NCI-H1436 (cell line): ENCODE data around the gene SCAI.
"Not testable (repeated sequence)": the region's sequence is repeated elsewhere in the genome, so short reads cannot be mapped to it uniquely, and the experiment has no call there.

ENCODE experiments used
- DNase-seq: peaks from one replicate; lab custom pipeline; 2025; lab: John Stamatoyannopoulos, UW

Gene SCAI

DNA sequence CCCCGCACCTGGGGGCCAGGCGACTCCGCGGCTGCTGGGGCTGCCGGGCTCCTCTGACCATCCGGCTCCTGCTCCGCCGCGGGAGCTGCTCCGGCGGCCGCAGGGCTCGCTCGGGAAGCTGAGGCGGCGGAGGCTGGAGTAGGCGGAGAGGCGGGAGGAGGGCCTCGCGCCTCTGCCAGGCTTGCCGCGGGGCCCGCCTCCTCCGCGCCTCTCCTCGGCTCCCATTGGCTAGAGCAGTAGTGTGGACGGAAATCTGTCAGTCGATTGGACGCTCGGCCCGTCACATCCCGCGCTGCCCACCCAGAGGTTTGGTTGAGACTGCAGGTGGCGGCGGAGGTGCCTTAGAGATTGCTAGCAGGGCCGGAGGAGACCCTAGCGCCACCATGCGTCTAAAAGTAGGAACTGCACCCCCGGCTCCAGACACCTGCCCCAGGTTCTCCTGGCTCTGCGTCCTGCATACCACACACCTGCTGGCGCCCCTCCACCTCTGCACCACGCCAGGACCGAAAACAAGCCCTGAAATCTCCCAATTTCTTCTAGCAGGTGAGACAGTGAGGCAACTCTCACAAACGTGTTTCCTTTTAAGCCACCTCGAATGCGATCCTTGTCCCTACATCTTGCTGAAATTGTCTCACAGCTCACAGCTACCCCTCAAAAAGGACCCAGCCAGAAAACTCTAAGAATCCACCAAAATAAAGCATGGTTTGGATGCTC, at the start of gene SCAI:
TSS of gene SCAI (minus strand) at position 152 of the 714 bp plus-strand sequence. CDS start at position 61, 91 bp downstream.
- peak; percentile 98 for DNase-seq

DNA sequence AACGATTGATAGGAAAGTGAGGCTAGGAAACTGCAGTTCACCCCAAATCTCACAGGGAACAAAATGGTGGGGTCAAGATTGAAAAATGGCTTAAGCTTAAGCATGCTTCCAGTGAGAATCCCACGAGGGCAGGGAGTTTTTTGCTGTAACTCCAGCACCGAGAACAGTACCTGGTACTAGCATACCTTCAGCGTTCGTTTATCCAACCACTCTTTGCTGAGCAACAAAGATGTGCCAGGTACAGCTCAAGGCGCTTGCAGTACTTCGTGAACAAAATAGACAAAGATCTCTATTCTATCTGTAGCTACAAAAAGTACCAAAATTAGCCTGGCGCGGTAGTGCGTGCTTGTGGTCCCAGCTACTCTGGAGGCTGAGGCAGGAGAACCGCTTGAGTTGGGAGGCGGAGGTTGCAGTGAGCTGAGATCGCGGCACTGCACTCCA, 47.1 kb upstream of the SCAI start:
- DNase-seq: no peak

DNA sequence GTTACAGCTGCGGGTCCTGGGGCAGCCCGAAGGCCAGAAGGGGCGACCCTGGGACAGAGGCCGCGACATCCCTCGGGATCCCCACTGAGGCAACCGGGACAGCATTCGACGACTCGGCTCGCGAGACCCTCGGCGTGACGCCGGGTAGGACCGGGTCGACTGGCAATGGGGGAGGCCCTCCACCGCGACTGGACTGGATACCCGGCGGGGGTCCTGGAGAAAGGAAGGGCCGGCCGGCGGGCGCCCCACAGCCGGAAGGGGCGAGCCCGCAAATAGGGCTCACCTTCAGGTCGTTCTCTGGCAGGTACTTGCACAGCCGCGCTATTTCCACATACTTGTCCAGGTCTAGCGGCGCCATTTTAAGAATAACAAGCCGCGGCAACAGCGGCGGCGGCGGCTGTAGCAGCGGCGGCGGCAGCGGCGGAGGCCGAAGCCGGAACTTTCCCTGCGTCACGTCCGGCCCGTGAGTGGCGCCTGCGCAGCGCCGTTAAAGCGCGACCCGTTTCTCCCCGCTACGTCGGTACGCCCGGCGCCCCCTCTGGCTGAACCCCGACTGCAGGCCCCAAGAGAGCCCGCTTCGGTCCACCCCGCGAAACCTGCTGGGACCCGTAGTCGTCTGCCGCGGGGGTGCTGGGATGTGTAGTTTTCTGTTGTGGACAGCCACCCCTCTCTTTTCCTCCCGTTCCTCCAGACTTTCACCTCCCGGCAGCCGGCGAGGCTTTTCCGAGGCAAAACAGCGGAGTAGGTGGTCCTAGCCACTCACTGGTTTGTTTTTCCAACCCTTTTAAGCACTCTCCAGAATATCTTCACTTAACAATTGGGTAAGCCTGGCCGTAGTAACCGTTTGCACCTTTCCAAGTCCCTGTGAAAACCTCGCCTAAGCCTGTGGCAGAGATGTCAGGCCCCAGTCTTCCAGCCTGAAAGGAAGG, 46.3 kb upstream of the SCAI start, which contains the start of gene PPP6C:
TSS of gene PPP6C (minus strand) at position 443 of the 929 bp plus-strand sequence. CDS start at position 358, 85 bp downstream.
- peak; percentile 93 for DNase-seq

DNA sequence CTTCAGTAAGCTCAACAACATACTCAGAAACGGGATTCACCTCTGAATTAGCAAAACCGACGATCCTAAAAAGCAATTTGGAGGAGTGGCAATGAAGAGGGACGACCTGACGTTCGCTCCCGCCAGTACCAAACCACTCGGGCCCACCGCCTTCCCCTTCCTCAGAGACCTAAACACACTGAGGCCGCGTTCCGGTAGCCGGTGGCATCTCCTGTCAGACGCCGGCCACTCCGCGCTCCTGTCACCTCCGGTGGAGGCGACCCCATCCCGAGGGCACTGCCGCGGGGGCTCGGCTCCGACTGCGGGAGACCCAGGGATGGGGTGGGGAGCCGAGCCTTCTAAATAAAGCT, 45.7 kb upstream of the SCAI start:
- no peak for DNase-seq

DNA sequence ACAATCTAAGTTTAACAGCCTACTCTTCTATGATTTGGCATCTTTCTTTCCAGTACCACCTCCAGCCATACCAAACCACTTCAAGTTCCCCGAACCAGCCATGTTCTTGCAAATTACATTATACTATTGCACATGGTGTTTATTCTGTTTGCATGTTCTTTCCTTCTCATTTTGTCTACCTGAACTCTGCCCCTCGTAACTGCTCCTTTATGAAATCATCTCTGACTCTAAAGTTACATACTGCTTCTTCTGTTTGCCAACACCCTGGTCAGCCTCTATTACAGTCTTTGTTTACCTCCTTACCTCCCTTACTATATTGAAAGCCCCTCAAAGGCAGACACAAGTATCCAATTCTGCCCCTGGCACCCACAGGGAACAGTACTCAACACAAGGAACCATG, 40.2 kb upstream of the SCAI start:
- no peak for DNase-seq

DNA sequence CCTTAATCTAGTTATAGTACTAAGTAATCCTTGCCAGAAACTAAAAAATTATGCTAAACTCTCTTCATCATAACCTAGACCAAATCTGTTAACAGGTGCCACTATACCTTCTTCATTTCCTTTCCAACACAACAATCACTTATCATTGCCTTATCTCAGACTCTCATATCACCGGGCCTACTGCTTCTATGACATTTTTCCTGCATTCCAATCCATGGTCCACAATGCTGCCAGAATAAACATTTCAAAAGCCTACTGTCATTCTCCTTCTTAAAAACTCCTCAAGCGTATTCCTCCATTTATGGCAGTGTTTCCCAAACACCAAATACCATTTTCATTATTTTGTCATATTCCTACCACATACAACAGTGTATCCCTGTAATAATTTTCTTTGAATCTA, 39.7 kb upstream of the SCAI start:
- no peak for DNase-seq

DNA sequence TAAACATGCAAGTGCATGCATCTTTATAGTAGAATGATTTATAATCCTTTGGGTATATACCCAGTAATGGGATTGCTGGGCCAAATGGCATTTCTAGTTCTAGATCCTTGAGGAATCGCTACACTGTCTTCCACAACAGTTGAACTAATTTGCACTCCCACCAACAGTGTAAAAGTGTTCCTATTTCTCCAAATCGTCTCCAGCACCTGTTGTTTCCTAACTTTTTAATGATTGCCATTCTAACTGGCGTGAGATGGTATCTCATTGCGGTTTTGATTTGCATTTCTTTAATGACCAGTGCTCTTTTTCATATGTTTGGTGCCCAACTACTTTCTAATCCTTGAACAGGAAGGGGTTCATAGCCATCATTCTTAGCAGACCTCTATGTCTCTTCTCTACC, 38.4 kb upstream of the SCAI start:
- DNase-seq: not testable (repeated sequence)

DNA sequence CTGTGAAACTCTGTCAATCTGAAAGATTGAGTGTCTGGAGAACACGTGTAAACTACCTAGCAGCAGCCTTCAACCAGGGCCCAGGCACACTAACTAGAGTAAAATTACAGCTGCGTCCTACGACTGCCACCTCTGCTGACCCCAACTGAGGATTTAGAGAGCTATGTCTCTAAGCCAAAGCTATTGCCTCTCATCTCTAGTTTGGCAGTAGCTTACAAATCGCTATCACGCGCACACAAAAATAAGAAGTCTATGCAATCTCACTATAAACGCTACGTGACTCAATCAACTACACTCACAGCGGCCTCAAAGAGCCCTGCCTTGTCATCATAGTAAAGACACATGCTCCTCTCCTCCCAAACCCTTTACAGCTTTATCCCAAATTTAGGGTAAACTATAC, 37.5 kb upstream of the SCAI start:
- no peak for DNase-seq

DNA sequence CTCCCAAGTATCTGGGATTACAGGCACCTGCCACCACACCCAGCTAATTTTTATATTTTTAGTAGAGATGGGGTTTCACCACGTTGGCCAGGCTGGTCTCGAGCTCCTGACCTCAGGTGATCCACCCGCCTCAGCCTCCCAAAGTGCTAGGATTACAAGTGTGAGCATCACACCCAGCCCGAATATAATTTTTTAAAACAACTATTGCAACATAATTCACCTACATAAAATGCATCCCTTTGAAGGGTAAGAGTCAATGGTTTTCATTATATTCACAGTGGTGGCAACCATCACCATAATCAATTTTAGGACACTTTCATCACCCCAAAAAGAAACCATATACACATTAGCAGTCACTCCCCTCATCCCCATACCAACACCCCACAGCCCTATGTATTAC, 36.4 kb upstream of the SCAI start:
- not testable (repeated sequence) for DNase-seq

DNA sequence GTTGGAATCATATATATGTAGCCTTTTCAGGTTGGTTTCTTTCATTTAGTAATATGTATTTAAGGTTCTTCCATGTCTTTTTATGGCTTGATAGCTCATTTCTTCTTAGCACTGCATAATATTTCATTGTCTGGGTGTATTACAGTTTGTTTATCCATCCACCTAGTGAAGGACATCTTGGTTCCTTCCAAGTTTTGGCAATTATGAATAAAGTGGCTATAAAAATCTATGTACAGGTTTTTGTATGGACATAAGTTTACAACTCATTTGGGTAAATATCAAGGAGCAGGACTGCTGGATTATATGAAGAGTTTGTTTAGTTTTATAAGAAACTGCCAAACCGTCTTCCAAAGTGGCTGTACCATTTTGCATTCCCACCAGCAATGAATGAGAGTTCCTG, 34.6 kb upstream of the SCAI start:
- no peak for DNase-seq

DNA sequence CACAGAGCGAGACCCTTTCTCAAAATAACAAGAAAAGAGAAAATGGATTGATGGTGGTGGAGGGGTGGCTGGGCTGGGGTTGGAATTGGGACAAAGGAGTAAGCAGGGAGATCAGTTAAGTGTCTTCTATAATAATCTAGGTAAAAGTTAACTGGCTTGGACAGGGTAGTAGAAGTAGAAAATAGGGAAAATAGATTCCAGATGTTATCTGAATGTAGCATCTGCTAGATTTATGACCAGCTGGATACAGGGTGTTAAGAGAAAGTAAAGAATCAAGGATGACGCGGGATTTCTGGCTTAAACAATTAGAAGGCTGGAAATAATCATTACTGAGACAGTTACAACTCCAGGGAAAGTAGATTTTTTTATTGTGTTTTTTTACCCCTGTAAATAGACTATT, 33.3 kb upstream of the SCAI start:
- no peak for DNase-seq

DNA sequence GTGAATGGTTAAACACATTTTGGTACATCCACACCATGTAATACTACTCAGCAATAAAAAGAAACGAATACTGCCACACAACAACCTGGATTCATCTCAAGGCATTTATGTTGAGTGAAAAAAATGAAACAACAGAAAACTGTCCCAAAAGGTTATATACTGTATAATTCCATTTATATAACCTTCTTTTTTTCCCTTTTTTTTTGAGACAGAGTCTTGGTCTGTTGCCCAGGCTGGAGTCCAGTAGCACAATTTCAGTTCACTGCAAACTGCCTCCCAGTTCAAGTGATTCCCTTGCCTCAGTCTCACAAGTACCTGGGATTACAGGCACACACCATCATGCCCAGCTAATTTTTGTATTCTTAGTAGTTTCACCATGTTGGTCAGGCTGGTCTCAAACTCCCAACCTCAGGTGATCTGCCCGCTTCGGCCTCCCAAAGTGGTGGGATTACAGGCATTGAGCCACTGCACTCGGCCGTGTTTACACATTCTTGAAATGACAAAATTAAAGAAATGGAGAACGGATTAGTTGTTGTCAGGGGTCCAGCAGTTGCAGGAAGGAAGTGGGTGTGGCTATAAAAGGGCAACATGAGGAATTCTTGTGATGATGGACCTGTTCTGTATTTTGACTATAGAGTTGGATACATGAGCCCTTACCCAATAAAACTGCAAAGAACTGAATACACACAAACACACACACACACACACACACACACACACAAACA, 28.9 kb upstream of the SCAI start:
- DNase-seq: no peak

DNA sequence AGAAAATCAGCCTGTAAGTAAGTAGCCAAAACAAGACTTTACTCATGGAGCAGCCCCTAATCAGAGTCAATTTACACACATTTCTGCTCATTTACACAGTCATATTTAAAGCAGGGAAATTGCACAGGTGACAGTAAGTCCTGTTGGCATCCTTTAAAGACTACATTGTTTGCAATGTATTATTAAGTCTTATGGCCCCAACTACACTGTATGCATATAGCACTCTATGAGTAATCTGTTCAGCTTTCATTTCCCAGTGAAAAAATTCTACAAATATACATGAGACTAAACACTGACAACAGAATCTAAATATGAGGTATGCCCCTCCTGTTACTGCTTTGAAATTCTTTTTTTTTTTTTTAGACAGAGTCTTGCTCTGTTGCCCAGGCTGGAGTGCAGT, 26.6 kb upstream of the SCAI start:
- DNase-seq: no peak

DNA sequence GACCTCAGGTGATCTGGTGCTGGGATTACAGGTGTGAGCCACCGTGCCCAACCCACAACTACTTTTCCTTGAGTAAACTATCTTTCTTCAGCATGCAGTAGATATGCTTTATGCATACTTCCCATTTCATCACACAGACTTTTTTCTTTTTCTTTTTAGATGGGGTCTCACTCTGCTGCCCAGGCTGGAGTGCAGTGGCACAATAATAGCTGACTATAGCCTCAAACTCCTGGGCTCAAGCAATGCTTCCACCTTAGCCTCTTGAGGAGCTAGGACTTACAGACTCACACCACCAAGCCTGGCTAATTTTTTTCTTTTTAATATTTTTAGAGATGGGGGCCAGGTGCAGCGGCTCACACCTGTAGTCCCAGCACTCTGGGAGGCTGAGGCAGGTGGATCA, 23.4 kb upstream of the SCAI start:
- no peak for DNase-seq

DNA sequence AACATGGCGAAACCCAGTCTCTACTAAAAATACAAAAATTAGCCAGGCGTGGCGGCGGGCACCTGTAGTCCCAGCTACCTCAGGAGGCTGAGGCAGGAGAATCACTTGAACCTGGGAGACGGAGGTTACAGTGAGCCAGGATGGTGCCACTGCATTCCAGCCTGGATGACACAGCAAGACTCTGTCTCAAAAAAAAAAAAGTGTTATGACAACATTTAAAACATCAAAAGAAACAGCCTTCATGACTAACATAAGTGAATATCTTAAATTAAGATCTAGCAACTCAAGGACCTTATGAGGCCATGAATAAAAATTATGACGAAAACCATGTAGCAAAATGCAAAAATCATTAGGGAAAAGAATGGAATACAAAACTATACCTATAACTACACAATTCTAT, 19.6 kb upstream of the SCAI start:
- DNase-seq: not testable (repeated sequence)

DNA sequence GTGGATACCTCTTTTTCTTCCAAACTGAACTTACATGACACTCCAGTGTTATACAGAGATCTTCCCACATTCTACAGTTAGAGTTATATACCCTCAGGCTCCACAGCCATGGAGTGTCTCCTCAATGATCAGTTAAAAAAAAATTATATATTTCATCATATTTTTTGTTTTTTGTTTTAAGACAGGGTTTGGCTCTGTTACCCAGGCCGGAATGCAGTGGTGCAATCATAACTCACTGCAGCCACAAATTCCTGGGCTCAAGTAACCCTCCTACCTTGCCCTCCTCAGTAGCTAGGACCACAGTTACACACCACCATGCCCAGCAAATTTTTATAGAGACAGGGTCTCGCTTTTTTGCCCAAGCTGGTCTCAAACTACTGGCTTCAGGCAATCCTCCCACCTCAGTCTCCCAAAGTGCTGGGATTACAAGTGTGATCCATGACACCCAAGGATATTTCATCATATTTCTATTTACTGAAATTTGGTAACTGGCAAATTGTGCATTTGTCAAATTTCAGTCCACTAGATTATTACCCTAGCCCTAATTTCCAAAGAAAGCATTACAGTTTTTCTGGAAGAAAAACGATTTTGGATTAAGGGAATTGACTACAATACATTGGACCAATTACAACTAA, 18.1 kb upstream of the SCAI start:
- DNase-seq: no peak

DNA sequence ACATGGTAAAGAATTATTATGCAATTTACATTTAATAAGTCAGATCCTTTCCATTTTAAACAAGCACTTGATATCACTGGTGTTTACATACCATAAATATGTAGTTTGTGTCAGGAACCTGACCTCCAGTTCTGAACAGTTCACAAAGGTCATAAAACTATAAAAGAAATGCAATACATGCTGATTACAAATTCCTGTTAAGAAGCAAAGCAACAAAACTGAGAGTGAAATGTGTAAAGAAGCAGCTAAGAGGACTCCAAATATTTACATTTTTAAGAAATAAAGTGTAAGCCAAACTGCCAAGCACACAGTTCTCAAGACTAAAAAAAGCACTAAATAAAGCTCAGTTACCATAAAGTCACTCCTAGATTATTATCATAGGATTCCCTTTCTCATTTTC, 17.4 kb upstream of the SCAI start:
- DNase-seq: no peak

DNA sequence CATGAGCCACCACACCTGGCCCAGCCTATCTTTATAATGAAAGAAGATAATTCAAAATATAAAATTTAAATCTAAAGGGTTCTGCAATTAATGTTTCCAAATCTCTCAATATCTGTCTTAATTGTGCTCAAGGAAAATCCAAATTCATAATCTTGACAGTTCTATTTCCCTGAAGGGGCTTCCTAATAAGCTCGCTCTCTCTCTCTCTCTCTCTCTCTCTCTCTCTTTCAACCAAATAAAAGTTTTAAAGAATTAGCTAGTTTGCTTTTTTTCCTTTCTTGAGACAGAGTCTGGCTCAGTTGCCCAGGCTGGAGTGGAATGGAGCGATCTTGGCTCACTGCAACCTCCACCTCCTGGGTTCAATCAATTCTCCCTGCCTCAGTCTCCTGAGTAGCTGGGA, 13.2 kb upstream of the SCAI start:
- no peak for DNase-seq

DNA sequence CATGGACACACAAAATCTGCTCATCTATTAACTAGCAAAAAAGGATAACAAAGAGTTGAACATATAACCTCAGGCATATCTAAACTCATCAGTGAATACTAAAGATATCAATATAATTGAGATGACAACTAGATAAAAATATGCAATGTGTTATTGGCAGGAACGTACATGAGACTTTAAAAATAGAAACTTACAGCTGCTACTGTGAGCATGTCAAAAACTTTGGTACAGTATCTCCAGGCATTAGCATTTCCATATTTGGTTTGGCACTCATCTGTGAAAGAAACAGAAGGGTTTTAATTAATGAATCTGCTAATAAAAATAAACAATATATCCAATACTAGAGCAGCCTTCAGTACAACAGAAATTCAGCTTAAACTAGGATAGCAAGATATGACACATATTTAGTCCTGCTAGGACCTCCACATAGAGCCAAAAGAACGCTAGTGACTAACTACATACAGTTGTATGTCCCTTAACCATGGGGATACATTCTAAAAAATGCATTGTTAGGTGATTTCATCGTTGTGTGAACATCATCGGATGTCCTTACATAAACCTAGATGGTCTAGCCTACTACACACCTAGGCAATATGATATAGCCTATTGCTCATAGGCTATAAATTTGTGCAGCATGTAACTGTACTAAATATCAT, 10.5 kb upstream of the SCAI start:
- DNase-seq: no peak

DNA sequence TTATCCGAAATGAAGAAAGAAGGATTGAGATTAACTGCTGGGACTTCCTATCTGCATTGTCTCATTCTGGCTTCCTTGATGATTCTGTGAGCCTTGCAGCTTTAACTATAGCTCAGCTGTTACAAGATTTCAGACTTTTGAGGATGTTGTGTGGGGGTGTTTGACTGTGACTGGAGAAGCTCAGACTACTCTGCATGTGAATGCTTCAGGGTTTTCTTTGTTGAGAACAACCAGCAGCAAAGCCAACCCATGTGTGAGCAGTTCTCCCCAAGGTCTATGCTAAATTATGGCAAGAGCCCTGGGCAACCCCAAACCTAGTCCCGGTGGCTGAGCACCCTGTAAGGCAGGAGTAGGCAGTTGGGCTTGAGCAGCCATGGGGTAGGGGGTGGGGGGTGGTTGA, 8.4 kb upstream of the SCAI start:
- DNase-seq: no peak
